OCI-LY1 (cell line): Measurements from ENCODE around the gene MACROD2.

Experiments
- CTCF ChIP-seq: fragments of 200-600 bp; sonication (generic), shearing (Covaris generic); IDR thresholded peaks from 2 replicates; pipeline ENCODE4 v1.5.1; 2017; ENCODE audit warnings: mild to moderate bottlenecking, antibody characterized with exemption, low read length, moderate library complexity, mixed read lengths
- EZH2 ChIP-seq: fragments of 200-600 bp; sonication (generic), shearing (Covaris generic); IDR thresholded peaks from 2 replicates; pipeline ENCODE4 v1.8.0; 2017; ENCODE audit warnings: borderline replicate concordance, mixed run types, mild to moderate bottlenecking, antibody characterized with exemption, low read length, moderate library complexity, mixed read lengths

DNA sequence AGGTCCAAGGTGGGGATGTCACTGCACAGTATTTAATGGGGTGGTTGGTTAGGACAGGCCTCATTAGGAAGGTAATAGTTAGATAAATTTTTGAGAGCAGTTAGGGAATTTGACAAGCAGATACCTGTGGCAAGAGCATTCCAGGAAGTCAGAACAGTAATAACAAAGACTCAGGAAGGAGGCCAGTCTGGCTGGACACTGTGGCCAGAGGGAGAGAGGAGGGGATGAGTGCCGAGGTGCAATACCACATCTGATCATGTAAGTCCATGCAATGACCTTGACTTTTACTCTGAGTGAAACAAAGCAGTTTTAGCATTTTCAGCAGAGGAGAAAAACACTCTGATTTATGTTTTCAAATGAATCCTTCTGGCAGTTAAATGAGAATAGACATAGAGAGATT lies 1332.8 kb downstream of the MACROD2 start:
- TF ChIP-seq CTCF = no peak
- TF ChIP-seq EZH2 = no peak
